ENCODE results near the gene GNLY.

The GNLY gene

DNA sequence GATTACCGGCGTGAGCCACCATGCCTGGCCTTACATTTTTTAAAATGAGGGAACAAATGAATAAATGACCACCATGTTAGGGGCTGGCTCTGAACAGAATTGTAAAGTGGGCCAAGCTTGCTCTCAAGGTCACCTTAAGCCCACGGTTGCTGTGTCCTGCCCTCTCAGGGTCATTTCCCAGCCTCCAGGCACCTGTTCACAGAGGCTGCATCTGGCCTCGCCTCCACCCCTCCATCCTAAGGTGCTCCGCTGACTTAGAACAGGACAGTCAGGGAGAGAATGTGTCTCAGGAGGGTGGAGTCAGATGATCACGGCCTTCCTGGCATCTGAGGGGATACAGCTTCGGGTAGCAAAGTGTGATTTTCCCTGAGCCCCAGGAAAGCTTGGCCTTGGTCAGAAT, 33.4 kb upstream of the GNLY start (continued):
- TF ChIP-seq, protein P1, sequence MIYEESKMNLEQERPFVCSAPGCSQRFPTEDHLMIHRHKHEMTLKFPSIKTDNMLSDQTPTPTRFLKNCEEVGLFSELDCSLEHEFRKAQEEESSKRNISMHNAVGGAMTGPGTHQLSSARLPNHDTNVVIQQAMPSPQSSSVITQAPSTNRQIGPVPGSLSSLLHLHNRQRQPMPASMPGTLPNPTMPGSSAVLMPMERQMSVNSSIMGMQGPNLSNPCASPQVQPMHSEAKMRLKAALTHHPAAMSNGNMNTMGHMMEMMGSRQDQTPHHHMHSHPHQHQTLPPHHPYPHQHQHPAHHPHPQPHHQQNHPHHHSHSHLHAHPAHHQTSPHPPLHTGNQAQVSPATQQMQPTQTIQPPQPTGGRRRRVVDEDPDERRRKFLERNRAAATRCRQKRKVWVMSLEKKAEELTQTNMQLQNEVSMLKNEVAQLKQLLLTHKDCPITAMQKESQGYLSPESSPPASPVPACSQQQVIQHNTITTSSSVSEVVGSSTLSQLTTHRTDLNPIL (CRISPR knock-in tag; IDR thresholded peaks at IDR 0.05; ENCODE audit: low read depth), result no peak
- no peak for TF ChIP-seq TOX (CRISPR knock-in tag; IDR thresholded peaks at IDR 0.05; ENCODE audit: borderline replicate concordance)

DNA sequence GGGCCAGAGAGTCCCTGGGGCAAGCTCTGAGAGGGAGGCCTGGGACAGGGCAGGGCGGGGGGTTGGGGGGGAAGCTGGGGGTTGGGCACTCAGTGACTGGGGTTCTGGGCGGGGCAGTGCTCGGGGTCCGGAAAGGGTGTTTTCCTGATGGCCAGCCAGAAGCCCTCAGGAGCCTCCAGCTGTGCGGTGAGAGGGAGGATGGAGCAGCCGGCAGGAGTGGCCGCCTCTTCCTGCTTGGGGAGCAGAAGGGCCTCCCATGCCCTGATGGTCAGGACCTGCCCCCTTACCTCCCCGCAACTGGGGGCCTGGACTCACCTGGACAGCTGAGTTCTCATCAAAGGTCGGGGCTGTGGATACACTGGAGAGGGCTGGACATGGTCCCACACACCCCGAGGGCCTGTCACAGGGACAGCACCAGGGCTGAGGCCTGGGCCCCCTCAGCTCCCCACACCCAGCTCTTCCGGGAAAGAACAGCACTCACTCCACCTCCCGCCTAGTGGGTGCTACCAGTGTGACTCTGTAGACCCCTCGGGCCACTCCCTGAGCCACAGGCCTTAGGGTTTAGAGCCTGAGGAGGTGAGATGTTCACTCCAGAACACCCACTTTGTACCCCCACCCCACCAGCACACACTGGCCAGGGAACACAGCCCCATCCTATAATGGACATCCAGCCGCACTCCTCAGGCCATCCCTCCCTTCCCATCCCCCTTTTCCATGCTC, 32.9 kb upstream of the GNLY start:
- no peak for ATAC-seq
- no peak for TF ChIP-seq ESRRG (CRISPR knock-in tag; IDR thresholded peaks at IDR 0.05)
- TF ChIP-seq ZC3H10 (CRISPR knock-in tag; IDR thresholded peaks at IDR 0.05), result no peak
- TF ChIP-seq ZNF565 (CRISPR knock-in tag; conservative IDR thresholded peaks at IDR 0.05; ENCODE audit: low read depth), result no peak
- TF ChIP-seq GLIS3 (CRISPR knock-in tag; IDR thresholded peaks at IDR 0.05), result no peak
- no peak for TF ChIP-seq ARNTL (CRISPR knock-in tag; IDR thresholded peaks at IDR 0.05; ENCODE audit: borderline replicate concordance, low read depth)
- TF ChIP-seq ISL1 (CRISPR knock-in tag; IDR thresholded peaks at IDR 0.05), result no peak
- TF ChIP-seq RARB (CRISPR knock-in tag; IDR thresholded peaks at IDR 0.05), result no peak
- no peak for TF ChIP-seq ZNF8 (CRISPR knock-in tag; IDR thresholded peaks at IDR 0.05)
- TF ChIP-seq OSR1 (CRISPR knock-in tag; IDR thresholded peaks at IDR 0.05), result no peak
- TF ChIP-seq TCF4 (CRISPR knock-in tag; IDR thresholded peaks at IDR 0.05; ENCODE audit: borderline replicate concordance), result no peak
- TF ChIP-seq PPARA (CRISPR knock-in tag; IDR thresholded peaks at IDR 0.05; ENCODE audit: borderline replicate concordance), result no peak
- TF ChIP-seq CSDC2 (CRISPR knock-in tag; IDR thresholded peaks at IDR 0.05), result no peak

DNA sequence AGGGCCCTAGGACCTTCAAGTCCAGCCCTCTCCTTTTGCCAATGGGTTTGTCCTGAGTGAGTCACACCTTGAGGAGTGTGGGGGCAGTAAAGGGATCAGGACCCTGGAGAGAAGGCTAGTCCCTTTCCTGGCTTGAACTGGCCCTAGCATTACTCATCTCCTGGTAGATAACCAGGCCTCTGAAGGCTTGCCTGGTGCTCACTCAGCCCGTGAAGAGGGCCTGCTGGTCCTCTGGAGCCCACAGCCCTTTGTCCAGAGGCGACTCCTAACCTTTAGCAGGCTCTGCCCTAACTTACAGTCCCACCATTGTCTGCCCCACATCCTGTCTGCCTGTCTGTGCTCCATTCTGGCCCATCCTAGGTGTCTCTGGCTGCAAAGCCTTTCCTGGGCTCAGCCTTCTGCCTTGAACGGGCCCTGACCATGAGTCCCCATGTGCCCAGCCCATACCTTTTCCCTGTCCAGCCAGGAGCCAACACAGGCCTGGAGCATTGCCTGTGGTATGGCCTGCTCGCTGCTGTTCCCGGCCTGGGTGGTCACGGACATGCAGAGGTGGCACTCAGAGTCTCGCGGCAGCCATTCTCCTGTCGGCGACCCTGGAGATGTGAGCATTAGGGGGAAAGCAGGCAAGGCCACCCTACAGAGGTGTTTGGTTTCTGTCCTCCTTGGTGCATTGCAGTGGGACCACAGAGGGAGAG, 31.1 kb upstream of the GNLY start:
- TF ChIP-seq TOX (CRISPR knock-in tag; IDR thresholded peaks at IDR 0.05; ENCODE audit: borderline replicate concordance) (no peak), ZNF70 (CRISPR knock-in tag; IDR thresholded peaks at IDR 0.05) (no peak), ARNTL (CRISPR knock-in tag; IDR thresholded peaks at IDR 0.05; ENCODE audit: borderline replicate concordance, low read depth) (no peak), GLIS3 (CRISPR knock-in tag; IDR thresholded peaks at IDR 0.05) (no peak), ZFP30 (CRISPR knock-in tag; IDR thresholded peaks at IDR 0.05) (no peak), BACH2 (CRISPR knock-in tag; IDR thresholded peaks at IDR 0.05; ENCODE audit: borderline replicate concordance) (no peak), ZNF8 (CRISPR knock-in tag; IDR thresholded peaks at IDR 0.05) (no peak), ESRRG (CRISPR knock-in tag; IDR thresholded peaks at IDR 0.05) (no peak), RARB (CRISPR knock-in tag; IDR thresholded peaks at IDR 0.05) (no peak), PPARA (CRISPR knock-in tag; IDR thresholded peaks at IDR 0.05; ENCODE audit: borderline replicate concordance) (no peak), ZC3H10 (CRISPR knock-in tag; IDR thresholded peaks at IDR 0.05) (no peak), SNAI2 (CRISPR knock-in tag; IDR thresholded peaks at IDR 0.05) (no peak), ISL1 (CRISPR knock-in tag; IDR thresholded peaks at IDR 0.05) (no peak)
- TF ChIP-seq, protein P2, sequence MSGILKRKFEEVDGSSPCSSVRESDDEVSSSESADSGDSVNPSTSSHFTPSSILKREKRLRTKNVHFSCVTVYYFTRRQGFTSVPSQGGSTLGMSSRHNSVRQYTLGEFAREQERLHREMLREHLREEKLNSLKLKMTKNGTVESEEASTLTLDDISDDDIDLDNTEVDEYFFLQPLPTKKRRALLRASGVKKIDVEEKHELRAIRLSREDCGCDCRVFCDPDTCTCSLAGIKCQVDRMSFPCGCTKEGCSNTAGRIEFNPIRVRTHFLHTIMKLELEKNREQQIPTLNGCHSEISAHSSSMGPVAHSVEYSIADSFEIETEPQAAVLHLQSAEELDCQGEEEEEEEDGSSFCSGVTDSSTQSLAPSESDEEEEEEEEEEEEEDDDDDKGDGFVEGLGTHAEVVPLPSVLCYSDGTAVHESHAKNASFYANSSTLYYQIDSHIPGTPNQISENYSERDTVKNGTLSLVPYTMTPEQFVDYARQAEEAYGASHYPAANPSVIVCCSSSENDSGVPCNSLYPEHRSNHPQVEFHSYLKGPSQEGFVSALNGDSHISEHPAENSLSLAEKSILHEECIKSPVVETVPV (CRISPR knock-in tag; IDR thresholded peaks at IDR 0.05), result no peak
- TF ChIP-seq, protein P3, sequence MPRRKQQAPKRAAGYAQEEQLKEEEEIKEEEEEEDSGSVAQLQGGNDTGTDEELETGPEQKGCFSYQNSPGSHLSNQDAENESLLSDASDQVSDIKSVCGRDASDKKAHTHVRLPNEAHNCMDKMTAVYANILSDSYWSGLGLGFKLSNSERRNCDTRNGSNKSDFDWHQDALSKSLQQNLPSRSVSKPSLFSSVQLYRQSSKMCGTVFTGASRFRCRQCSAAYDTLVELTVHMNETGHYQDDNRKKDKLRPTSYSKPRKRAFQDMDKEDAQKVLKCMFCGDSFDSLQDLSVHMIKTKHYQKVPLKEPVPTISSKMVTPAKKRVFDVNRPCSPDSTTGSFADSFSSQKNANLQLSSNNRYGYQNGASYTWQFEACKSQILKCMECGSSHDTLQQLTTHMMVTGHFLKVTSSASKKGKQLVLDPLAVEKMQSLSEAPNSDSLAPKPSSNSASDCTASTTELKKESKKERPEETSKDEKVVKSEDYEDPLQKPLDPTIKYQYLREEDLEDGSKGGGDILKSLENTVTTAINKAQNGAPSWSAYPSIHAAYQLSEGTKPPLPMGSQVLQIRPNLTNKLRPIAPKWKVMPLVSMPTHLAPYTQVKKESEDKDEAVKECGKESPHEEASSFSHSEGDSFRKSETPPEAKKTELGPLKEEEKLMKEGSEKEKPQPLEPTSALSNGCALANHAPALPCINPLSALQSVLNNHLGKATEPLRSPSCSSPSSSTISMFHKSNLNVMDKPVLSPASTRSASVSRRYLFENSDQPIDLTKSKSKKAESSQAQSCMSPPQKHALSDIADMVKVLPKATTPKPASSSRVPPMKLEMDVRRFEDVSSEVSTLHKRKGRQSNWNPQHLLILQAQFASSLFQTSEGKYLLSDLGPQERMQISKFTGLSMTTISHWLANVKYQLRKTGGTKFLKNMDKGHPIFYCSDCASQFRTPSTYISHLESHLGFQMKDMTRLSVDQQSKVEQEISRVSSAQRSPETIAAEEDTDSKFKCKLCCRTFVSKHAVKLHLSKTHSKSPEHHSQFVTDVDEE (CRISPR knock-in tag; IDR thresholded peaks at IDR 0.05), result no peak
- TF ChIP-seq, protein P4, sequence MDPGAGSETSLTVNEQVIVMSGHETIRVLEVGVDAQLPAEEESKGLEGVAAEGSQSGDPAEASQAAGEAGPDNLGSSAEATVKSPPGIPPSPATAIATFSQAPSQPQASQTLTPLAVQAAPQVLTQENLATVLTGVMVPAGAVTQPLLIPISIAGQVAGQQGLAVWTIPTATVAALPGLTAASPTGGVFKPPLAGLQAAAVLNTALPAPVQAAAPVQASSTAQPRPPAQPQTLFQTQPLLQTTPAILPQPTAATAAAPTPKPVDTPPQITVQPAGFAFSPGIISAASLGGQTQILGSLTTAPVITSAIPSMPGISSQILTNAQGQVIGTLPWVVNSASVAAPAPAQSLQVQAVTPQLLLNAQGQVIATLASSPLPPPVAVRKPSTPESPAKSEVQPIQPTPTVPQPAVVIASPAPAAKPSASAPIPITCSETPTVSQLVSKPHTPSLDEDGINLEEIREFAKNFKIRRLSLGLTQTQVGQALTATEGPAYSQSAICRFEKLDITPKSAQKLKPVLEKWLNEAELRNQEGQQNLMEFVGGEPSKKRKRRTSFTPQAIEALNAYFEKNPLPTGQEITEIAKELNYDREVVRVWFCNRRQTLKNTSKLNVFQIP (CRISPR knock-in tag; IDR thresholded peaks at IDR 0.05; ENCODE audit: borderline replicate concordance, low read depth), result no peak
- TF ChIP-seq, protein P1 (CRISPR knock-in tag; IDR thresholded peaks at IDR 0.05; ENCODE audit: low read depth), result no peak
- peak; percentile 91 for ATAC-seq

Measured in SK-N-SH treated with all-trans-retinoic acid at 6 μM for 48 hours (cell line).